ENCODE results near the gene IFT25.
"Not testable (repeated sequence)": the region's sequence is repeated elsewhere in the genome, so short reads cannot be mapped to it uniquely, and the experiment has no call there.

The IFT25 gene

GRCh38 chr1:53891018-53891417 lies 54.5 kb downstream of the IFT25 start:
- H3K4me3 ChIP-seq (ENCODE audit: control insufficient read depth, low read depth, low read length): no peak overlapping the region
- no peak for TF ChIP-seq CTCF (IDR thresholded peaks at IDR 0.05; ENCODE audit: control insufficient read depth, insufficient read depth, low read depth, low read length, missing control alignments)
- no peak for DNase-seq (ENCODE audit: low read depth)

GRCh38 chr1:53890522-53890941 lies 55.0 kb downstream of the IFT25 start:
- peak overlapping the region; percentile 73; the same call in 1 of the 2 replicates for H3K4me3 ChIP-seq (ENCODE audit: control insufficient read depth, low read depth, low read length)
- DNase-seq (ENCODE audit: low read depth): no peak
- TF ChIP-seq CTCF (IDR thresholded peaks at IDR 0.05; ENCODE audit: control insufficient read depth, insufficient read depth, low read depth, low read length, missing control alignments): no peak

GRCh38 chr1:53889304-53890298 lies 55.9 kb downstream of the IFT25 start, which contains the start of gene YIPF1:
Gene YIPF1, minus strand, starts transcription at chr1:53889797. Its CDS starts 860 bp downstream, at chr1:53888937.
- DNase-seq (ENCODE audit: low read depth): peak; percentile 61
- peak within 1 kb of the TSS; percentile 73 for H3K4me3 ChIP-seq (ENCODE audit: control insufficient read depth, low read depth, low read length)
- no peak for TF ChIP-seq CTCF (IDR thresholded peaks at IDR 0.05; ENCODE audit: control insufficient read depth, insufficient read depth, low read depth, low read length, missing control alignments)

GRCh38 chr1:53888681-53889080 lies 56.8 kb downstream of the IFT25 start:
- TF ChIP-seq CTCF (IDR thresholded peaks at IDR 0.05; ENCODE audit: control insufficient read depth, insufficient read depth, low read depth, low read length, missing control alignments): no peak
- no peak for DNase-seq (ENCODE audit: low read depth)
- peak overlapping the region; percentile 73; the same call in 1 of the 2 replicates for H3K4me3 ChIP-seq (ENCODE audit: control insufficient read depth, low read depth, low read length)

GRCh38 chr1:53883600-53883999 lies 61.9 kb downstream of the IFT25 start:
- H3K4me3 ChIP-seq (ENCODE audit: control insufficient read depth, low read depth, low read length); DNase-seq (ENCODE audit: low read depth): not testable (repeated sequence)

- DNase-seq (ENCODE audit: low read depth): not testable (repeated sequence)
These were observed 63.6 kb downstream of the IFT25 start for GRCh38 chr1:53881853-53882252.

GRCh38 chr1:53878492-53879105 lies 66.9 kb downstream of the IFT25 start:
- TF ChIP-seq CTCF (IDR thresholded peaks at IDR 0.05; ENCODE audit: control insufficient read depth, insufficient read depth, low read depth, low read length, missing control alignments): peak; percentile 55
- no peak overlapping the region for H3K4me3 ChIP-seq (ENCODE audit: control insufficient read depth, low read depth, low read length)
- DNase-seq (ENCODE audit: low read depth): peak; percentile 28

More at GRCh38 chr1:53881853-53882252, 63.6 kb downstream of the IFT25 start:
- not testable (repeated sequence) for H3K4me3 ChIP-seq (ENCODE audit: control insufficient read depth, low read depth, low read length)

GRCh38 chr1:53875150-53875549 lies 70.3 kb downstream of the IFT25 start:
- DNase-seq (ENCODE audit: low read depth): not testable (repeated sequence)

More at GRCh38 chr1:53875150-53875549, 70.3 kb downstream of the IFT25 start:
- H3K4me3 ChIP-seq (ENCODE audit: control insufficient read depth, low read depth, low read length): not testable (repeated sequence)
